PC-9 (cell line): ENCODE results near the gene B4GALT6. TPM values are rescaled to one million over a fixed set of nuclear protein-coding genes. Genes with fewer than 3 reads are reported as not detected.

Experiments used
- BruUV-seq: library from RNA; stranded (reverse); fragments of 400-500 nt; replicated peaks from 2 replicates; lab custom pipeline; 2021; lab: Mats Ljungman, UMichigan
- CTCF ChIA-PET: fragments of 300-600 bp; sonication (Branson Sonifier 250); formaldehyde crosslinking; loops from one replicate; lab custom pipeline; 2022; ENCODE audit warnings: antibody characterized with exemption; lab: Charles Lee
- POLR2A ChIA-PET: fragments of 300-600 bp; sonication (Branson Sonifier 250); formaldehyde crosslinking; loops from one replicate; lab custom pipeline; 2022; ENCODE audit warnings: antibody characterized with exemption; ENCODE audit not compliant: unreplicated experiment; lab: Charles Lee
- DNase-seq, 2 experiments: peaks; one replicate each; pipeline versions ENCODE4 v3.0.0 to v3.0.0-alpha.2; 2015 to 2022; ENCODE audit warnings: mixed read lengths in 1 of 2
- H2AFZ ChIP-seq: fragments of 200-600 bp; sonication (generic); 2 replicates; pipeline ENCODE4 v1.8.1; 2017; ENCODE audit warnings: antibody characterized with exemption
- H3F3A ChIP-seq: fragments of 200-600 bp; sonication (generic); 2 replicates; pipeline ENCODE4 v1.8.1; 2017; ENCODE audit warnings: antibody characterized with exemption, mild to moderate bottlenecking, low read depth; ENCODE audit not compliant: insufficient read depth
- H3K27ac ChIP-seq: fragments of 200-600 bp; sonication (generic); 2 replicates; pipeline ENCODE4 v1.6.1; 2016; ENCODE audit warnings: mixed run types
- H3K27me3 ChIP-seq: fragments of 200-600 bp; sonication (generic); 2 replicates; pipeline ENCODE4 v1.6.1; 2016; ENCODE audit warnings: low read depth, mixed run types; ENCODE audit not compliant: insufficient read depth
- H3K36me3 ChIP-seq: fragments of 200-600 bp; sonication (generic); 2 replicates; pipeline ENCODE4 v1.6.1; 2016; ENCODE audit warnings: low read depth, mixed run types
- H3K4me1 ChIP-seq: fragments of 200-600 bp; sonication (generic); replicated peaks from 2 replicates; pipeline ENCODE4 v1.6.1; 2016; ENCODE audit warnings: mixed run types; ENCODE audit not compliant: insufficient read depth
- H3K4me2 ChIP-seq: fragments of 200-600 bp; sonication (generic); 2 replicates; pipeline ENCODE4 v1.6.1; 2017; ENCODE audit warnings: mixed run types
- H3K4me3 ChIP-seq: fragments of 200-600 bp; sonication (generic); 2 replicates; pipeline ENCODE4 v1.6.1; 2016; ENCODE audit warnings: mixed run types
- H3K79me2 ChIP-seq: fragments of 200-600 bp; sonication (generic); 2 replicates; pipeline ENCODE4 v1.6.1; 2017; ENCODE audit warnings: low read depth, mixed run types
- H3K9me2 ChIP-seq: fragments of 200-600 bp; sonication (generic); 2 replicates; pipeline ENCODE4 v1.8.1; 2017; ENCODE audit warnings: mild to moderate bottlenecking; ENCODE audit not compliant: insufficient read depth
- H3K9me3 ChIP-seq: fragments of 200-600 bp; sonication (generic); 2 replicates; pipeline ENCODE4 v1.8.1; 2016; ENCODE audit warnings: low read depth; ENCODE audit not compliant: insufficient read depth
- H4K20me1 ChIP-seq: fragments of 200-600 bp; sonication (generic); 2 replicates; pipeline ENCODE4 v1.8.1; 2017; ENCODE audit not compliant: insufficient read depth
- CTCF ChIP-seq: fragments of 200-600 bp; sonication (generic); conservative IDR thresholded peaks from 2 replicates; pipeline ENCODE4 v1.6.1; 2017; ENCODE audit warnings: mixed run types, antibody characterized with exemption, mild to moderate bottlenecking, moderate library complexity
- EZH2 ChIP-seq: fragments of 200-600 bp; sonication (generic); IDR thresholded peaks from 2 replicates; pipeline ENCODE4 v1.8.0; 2017; ENCODE audit warnings: antibody characterized with exemption, low read depth
- intact Hi-C: fragments of 100-400 bp; cut with micrococcal nuclease; formaldehyde crosslinking; loops from one replicate; pipeline ENCODE4 v1.10.0; 2022; ENCODE audit not compliant: unreplicated experiment
- total RNA-seq: library from RNA; stranded (reverse); gene quantifications from 2 replicates; pipeline ENCODE4 v1.2.3, GENCODE V29; 2021

The B4GALT6 gene
- total RNA-seq, 1 experiment from 2014 or later, result 5.3 TPM

GRCh38 chr18:31680433-31680811 lies 4.0 kb downstream of the B4GALT6 start:
- no peak overlapping the region; the same call in 1 of the 2 replicates for H2AFZ ChIP-seq
- intact Hi-C loops, result no loop called here
- no peak overlapping the region for H3K4me3 ChIP-seq
- POLR2A ChIA-PET, result no interaction called here
- no TSS peak for BruUV-seq
- DNase-seq, result peak in 1 of 2 experiments; percentile 55
- H3K36me3 ChIP-seq, result no peaks in the 10 kb centered on the region
- H3K9me3 ChIP-seq, result no peaks in the 10 kb centered on the region
- CTCF ChIA-PET, result interaction anchor here (0.7 kb wide), 1 partner anchor 55 kb away, joined by 3 read pairs; no protein-coding TSS in a partner anchor
- H4K20me1 ChIP-seq, result no peaks in the 10 kb centered on the region
- H3K4me1 ChIP-seq, result peaks cover 47% of the 10 kb centered on the region
- peak overlapping the region; percentile 89 for H3K27ac ChIP-seq
- TF ChIP-seq CTCF (no peak), EZH2 (no peak)
- peak overlapping the region; percentile 48 for H3K4me2 ChIP-seq
- H3K27me3 ChIP-seq, result no peaks in the 10 kb centered on the region
- H3K9me2 ChIP-seq, result no peaks in the 10 kb centered on the region
- peaks cover 25% of the 10 kb centered on the region; the same call in 1 of the 2 replicates for H3F3A ChIP-seq
- H3K79me2 ChIP-seq, result peaks cover 7% of the 10 kb centered on the region; the same call in 1 of the 2 replicates

- Histone ChIP-seq H3K9me2 (no peaks in the 10 kb centered on the region), H3K79me2 (peaks cover 7% of the 10 kb centered on the region; the same call in 1 of the 2 replicates), H3K4me1 (peaks cover 47% of the 10 kb centered on the region), H4K20me1 (no peaks in the 10 kb centered on the region), H3K27me3 (no peaks in the 10 kb centered on the region), H3K4me3 (no peak overlapping the region), H3K27ac (peak overlapping the region; percentile 89), H3K36me3 (no peaks in the 10 kb centered on the region), H3K4me2 (peak overlapping the region; percentile 48), H3K9me3 (no peaks in the 10 kb centered on the region), H2AFZ (peak overlapping the region; percentile 49; the same call in 1 of the 2 replicates), H3F3A (peaks cover 25% of the 10 kb centered on the region; the same call in 1 of the 2 replicates)
- POLR2A ChIA-PET, result interaction anchor here (0.7 kb wide), 1 partner anchor 759 kb away, joined by 8 read pairs; no protein-coding TSS in a partner anchor
- BruUV-seq, result no TSS peak
- TF ChIP-seq CTCF (no peak), EZH2 (no peak)
- intact Hi-C loops, result no loop called here
- CTCF ChIA-PET, result no interaction called here
- no peak for DNase-seq
Observed at GRCh38 chr18:31679791-31680432, 4.5 kb downstream of the B4GALT6 start.

- BruUV-seq, result no TSS peak
- Histone ChIP-seq H3K9me2 (no peaks in the 10 kb centered on the region), H3K79me2 (peaks cover 7% of the 10 kb centered on the region; the same call in 1 of the 2 replicates), H3K27ac (peak overlapping the region; percentile 89), H3K4me2 (peak overlapping the region; percentile 48), H3F3A (peaks cover 24% of the 10 kb centered on the region; the same call in 1 of the 2 replicates), H3K9me3 (no peaks in the 10 kb centered on the region), H3K27me3 (no peaks in the 10 kb centered on the region), H3K4me3 (no peak overlapping the region), H3K36me3 (no peaks in the 10 kb centered on the region), H2AFZ (peak overlapping the region; percentile 49; the same call in 1 of the 2 replicates), H3K4me1 (peaks cover 47% of the 10 kb centered on the region), H4K20me1 (no peaks in the 10 kb centered on the region)
- no peak for TF ChIP-seq EZH2
- TF ChIP-seq CTCF, result no peak
- intact Hi-C loops, result no loop called here
- ChIA-PET POLR2A (interaction anchor here (0.7 kb wide), 1 partner anchor 760 kb away, joined by 8 read pairs; no protein-coding TSS in a partner anchor), CTCF (no interaction called here)
- peak in 1 of 2 experiments; percentile 74 for DNase-seq
Observed at GRCh38 chr18:31679133-31679742, 5.1 kb downstream of the B4GALT6 start.
